GM12874 (cell line): Measurements from ENCODE around the gene TBC1D16.

Source experiments
- CTCF ChIP-seq: IDR thresholded peaks from 2 replicates; pipeline ENCODE4 v1.5.1; 2011; ENCODE audit warnings: low read depth, mild to moderate bottlenecking, control low read depth, low read length, moderate library complexity; ENCODE audit not compliant: insufficient read depth

The TBC1D16 gene

GRCh38 chr17:79887451-79887991 lies 148.2 kb downstream of the TBC1D16 start:
- TF ChIP-seq CTCF = no peak

DNA sequence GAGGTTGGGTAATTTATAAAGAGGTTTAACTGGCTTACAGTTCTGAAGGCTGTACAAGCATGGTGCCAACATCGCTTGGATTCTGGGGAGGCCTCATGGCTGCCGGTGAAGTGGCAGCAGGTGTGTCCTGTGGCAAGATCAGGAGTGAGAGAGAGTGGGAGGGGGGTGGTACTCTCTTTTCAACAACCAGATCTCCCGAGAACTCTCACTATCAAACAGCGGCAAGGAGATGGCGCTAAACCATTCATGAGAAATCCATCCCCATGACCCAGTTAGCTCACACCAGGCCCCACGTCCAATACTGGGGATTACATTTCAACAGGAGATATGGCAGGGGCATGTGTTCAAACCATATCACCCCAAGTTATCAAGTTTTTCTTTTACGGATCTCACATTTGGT lies 152.5 kb downstream of the TBC1D16 start:
- TF ChIP-seq CTCF = no peak
